Stromal cell of bone marrow (primary cell): ENCODE measurements around the gene CACNG3.
"Not testable (repeated sequence)": the region's sequence is repeated elsewhere in the genome, so short reads cannot be mapped to it uniquely, and the experiment has no call there.

Experiments used
- DNase-seq: peaks from one replicate; pipeline ENCODE4 v3.0.0-alpha.2; 2012; ENCODE audit warnings: low read depth

The CACNG3 gene

GRCh38 chr16:24279982-24280515 is 23.9 kb downstream of the CACNG3 start:
- no peak for DNase-seq

GRCh38 chr16:24281466-24281865 is 25.3 kb downstream of the CACNG3 start:
- DNase-seq, result no peak

- no peak for DNase-seq
Observed at GRCh38 chr16:24282141-24282540, 26.0 kb downstream of the CACNG3 start.

- no peak for DNase-seq
Observed at GRCh38 chr16:24286741-24287405, 30.7 kb downstream of the CACNG3 start.

- DNase-seq, result no peak
Observed at GRCh38 chr16:24288516-24288915, 32.4 kb downstream of the CACNG3 start.

- no peak for DNase-seq
Observed at GRCh38 chr16:24289166-24289700, 33.1 kb downstream of the CACNG3 start.

GRCh38 chr16:24291932-24292331 is 35.8 kb downstream of the CACNG3 start:
- DNase-seq, result no peak

- DNase-seq, result no peak
Observed at GRCh38 chr16:24294131-24294530, 38.0 kb downstream of the CACNG3 start.

GRCh38 chr16:24297375-24297774 is 41.2 kb downstream of the CACNG3 start:
- no peak for DNase-seq

- no peak for DNase-seq
Observed at GRCh38 chr16:24298548-24299167, 42.5 kb downstream of the CACNG3 start.

GRCh38 chr16:24300750-24301149 is 44.6 kb downstream of the CACNG3 start:
- DNase-seq, result not testable (repeated sequence)

- DNase-seq, result no peak
Observed at GRCh38 chr16:24302636-24303035, 46.5 kb downstream of the CACNG3 start.

GRCh38 chr16:24308200-24308599 is 52.1 kb downstream of the CACNG3 start:
- no peak for DNase-seq

GRCh38 chr16:24309258-24310142 is 53.4 kb downstream of the CACNG3 start:
- no peak for DNase-seq

GRCh38 chr16:24315343-24315742 is 59.2 kb downstream of the CACNG3 start:
- no peak for DNase-seq

GRCh38 chr16:24318680-24319079 is 62.5 kb downstream of the CACNG3 start:
- no peak for DNase-seq

GRCh38 chr16:24319126-24319814 is 63.1 kb downstream of the CACNG3 start:
- no peak for DNase-seq

GRCh38 chr16:24322106-24322505 is 66.0 kb downstream of the CACNG3 start:
- no peak for DNase-seq

- no peak for DNase-seq
Observed at GRCh38 chr16:24324421-24324820, 68.3 kb downstream of the CACNG3 start.

- DNase-seq, result no peak
Observed at GRCh38 chr16:24328835-24329452, 72.8 kb downstream of the CACNG3 start.

- no peak for DNase-seq
Observed at GRCh38 chr16:24332178-24332577, 76.0 kb downstream of the CACNG3 start.
